Nephron (organoid): ENCODE data around the gene CP.
A peak's percentile ranks its signal among the peaks of the same experiment; 100 is the strongest.
"Not testable (repeated sequence)": the region's sequence is repeated elsewhere in the genome, so short reads cannot be mapped to it uniquely, and the experiment has no call there.

Experiments
- H3K27ac Mint-ChIP-seq, 3 experiments: 2 replicates each; pipeline ENCODE4 v1.8.0; 2020; ENCODE audit warnings: mixed read lengths in 3 of 3, mild to moderate bottlenecking in 2 of 3, moderate library complexity in 1 of 3
- H3K27me3 Mint-ChIP-seq: 2 replicates; pipeline ENCODE4 v1.8.0; 2021; ENCODE audit warnings: low read depth, mild to moderate bottlenecking, moderate library complexity, mixed read lengths
- H3K36me3 Mint-ChIP-seq: 2 replicates; pipeline ENCODE4 v1.8.0; 2020; ENCODE audit warnings: low read depth, mixed read lengths
- H3K4me1 Mint-ChIP-seq: 2 replicates; pipeline ENCODE4 v1.8.0; 2020; ENCODE audit warnings: mixed read lengths
- H3K4me3 Mint-ChIP-seq, 3 experiments: 2 replicates each; pipeline ENCODE4 v1.8.0; 2020; ENCODE audit warnings: mild to moderate bottlenecking in 3 of 3, mixed read lengths in 3 of 3, moderate library complexity in 2 of 3
- H3K9me3 Mint-ChIP-seq: 2 replicates; pipeline ENCODE4 v1.8.0; 2020; ENCODE audit warnings: mixed read lengths
- TF ChIP-seq, protein P1 (sequence below), 3 experiments: fragments of 200-600 bp; sonication (generic); IDR thresholded peaks; one replicate each; pipeline ENCODE4 v1.5.0; 2021; ENCODE audit warnings: antibody characterized with exemption in 3 of 3; ENCODE audit not compliant: unreplicated experiment in 3 of 3

CP gene

DNA sequence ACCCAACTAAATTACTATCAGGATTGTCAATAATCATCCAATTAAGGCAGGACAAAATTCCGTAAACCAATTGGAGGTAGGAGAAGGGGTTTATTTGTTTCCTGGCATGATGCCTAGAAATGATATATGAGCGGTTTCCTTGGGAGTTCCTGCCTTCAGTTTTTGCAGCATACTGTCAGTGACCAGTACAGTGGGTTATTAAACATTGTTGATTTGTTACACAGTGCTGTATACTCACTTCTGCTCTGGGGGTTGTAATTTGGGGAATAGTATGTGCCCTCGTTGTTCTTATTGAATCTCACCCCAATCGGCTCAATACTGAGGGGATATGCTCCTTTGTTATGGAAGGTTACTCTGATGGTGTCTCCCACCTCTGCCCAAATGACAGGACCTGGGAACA is 22.2 kb downstream of the CP start:
- no peak overlapping the region for H3K4me3 Mint-ChIP-seq
- H3K9me3 Mint-ChIP-seq, result no peaks in the 10 kb centered on the region
- H3K36me3 Mint-ChIP-seq, result no peaks in the 10 kb centered on the region
- H3K27me3 Mint-ChIP-seq, result peaks cover 19% of the 10 kb centered on the region
- peak overlapping the region in 2 of 3 experiments; percentile 13 to 68 for H3K27ac Mint-ChIP-seq
- TF ChIP-seq, protein P1, sequence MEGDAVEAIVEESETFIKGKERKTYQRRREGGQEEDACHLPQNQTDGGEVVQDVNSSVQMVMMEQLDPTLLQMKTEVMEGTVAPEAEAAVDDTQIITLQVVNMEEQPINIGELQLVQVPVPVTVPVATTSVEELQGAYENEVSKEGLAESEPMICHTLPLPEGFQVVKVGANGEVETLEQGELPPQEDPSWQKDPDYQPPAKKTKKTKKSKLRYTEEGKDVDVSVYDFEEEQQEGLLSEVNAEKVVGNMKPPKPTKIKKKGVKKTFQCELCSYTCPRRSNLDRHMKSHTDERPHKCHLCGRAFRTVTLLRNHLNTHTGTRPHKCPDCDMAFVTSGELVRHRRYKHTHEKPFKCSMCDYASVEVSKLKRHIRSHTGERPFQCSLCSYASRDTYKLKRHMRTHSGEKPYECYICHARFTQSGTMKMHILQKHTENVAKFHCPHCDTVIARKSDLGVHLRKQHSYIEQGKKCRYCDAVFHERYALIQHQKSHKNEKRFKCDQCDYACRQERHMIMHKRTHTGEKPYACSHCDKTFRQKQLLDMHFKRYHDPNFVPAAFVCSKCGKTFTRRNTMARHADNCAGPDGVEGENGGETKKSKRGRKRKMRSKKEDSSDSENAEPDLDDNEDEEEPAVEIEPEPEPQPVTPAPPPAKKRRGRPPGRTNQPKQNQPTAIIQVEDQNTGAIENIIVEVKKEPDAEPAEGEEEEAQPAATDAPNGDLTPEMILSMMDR (IDR thresholded peaks at IDR 0.05; ENCODE audit: unreplicated experiment in 3 of 3), result no peak
- H3K4me1 Mint-ChIP-seq, result peaks cover 18% of the 10 kb centered on the region

DNA sequence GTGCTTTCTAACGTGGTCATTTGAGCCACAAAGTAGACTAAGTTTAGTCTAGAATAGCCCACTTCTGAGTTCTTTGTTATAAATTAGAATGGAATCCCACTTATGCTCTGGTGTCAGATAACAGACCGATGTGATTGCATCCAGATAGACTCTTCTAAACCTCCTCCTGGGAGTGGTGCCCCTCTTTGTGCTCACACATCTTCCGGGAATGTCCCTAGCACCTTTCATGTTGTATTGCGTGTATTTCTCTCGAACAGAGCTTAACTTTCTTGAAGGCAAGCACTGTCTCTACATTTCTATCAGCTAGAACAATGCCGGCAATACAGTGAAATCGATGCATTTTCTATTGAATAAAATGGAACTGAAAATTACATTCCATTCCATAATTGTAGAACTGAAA is 23.0 kb downstream of the CP start:
- Mint-ChIP-seq H3K9me3 (no peaks in the 10 kb centered on the region), H3K36me3 (no peaks in the 10 kb centered on the region), H3K4me1 (peaks cover 18% of the 10 kb centered on the region), H3K27ac (no peak overlapping the region), H3K27me3 (peaks cover 19% of the 10 kb centered on the region), H3K4me3 (peak overlapping the region in 1 of 3 experiments; percentile 43)
- TF ChIP-seq, protein P1 (IDR thresholded peaks at IDR 0.05; ENCODE audit: unreplicated experiment in 3 of 3), result no peak

DNA sequence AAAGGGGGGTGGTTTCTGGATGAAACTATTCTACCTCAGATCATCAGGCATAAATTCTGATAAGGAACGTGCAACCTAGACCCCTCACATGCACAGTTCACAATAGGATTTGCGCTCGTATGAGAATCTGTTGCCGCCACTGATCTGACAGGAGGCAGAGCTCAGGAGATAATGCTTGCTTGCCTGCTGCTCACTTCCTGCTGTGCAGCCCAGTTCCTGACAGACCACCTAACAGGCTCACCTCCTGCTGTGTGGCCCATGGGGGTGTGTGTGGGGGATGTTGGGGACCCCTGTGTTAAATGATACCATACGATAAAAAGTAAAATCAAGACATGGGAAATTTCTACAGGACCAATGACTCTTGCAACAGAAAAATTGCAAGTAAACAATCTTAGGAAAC is 24.0 kb downstream of the CP start:
- Mint-ChIP-seq H3K4me1 (peaks cover 18% of the 10 kb centered on the region), H3K27ac (peak overlapping the region in 1 of 3 experiments; percentile 45), H3K27me3 (peaks cover 19% of the 10 kb centered on the region), H3K36me3 (no peaks in the 10 kb centered on the region), H3K9me3 (no peaks in the 10 kb centered on the region), H3K4me3 (peak overlapping the region; percentile 64 to 71 (median 66))
- TF ChIP-seq, protein P1 (IDR thresholded peaks at IDR 0.05; ENCODE audit: unreplicated experiment in 3 of 3), result no peak

DNA sequence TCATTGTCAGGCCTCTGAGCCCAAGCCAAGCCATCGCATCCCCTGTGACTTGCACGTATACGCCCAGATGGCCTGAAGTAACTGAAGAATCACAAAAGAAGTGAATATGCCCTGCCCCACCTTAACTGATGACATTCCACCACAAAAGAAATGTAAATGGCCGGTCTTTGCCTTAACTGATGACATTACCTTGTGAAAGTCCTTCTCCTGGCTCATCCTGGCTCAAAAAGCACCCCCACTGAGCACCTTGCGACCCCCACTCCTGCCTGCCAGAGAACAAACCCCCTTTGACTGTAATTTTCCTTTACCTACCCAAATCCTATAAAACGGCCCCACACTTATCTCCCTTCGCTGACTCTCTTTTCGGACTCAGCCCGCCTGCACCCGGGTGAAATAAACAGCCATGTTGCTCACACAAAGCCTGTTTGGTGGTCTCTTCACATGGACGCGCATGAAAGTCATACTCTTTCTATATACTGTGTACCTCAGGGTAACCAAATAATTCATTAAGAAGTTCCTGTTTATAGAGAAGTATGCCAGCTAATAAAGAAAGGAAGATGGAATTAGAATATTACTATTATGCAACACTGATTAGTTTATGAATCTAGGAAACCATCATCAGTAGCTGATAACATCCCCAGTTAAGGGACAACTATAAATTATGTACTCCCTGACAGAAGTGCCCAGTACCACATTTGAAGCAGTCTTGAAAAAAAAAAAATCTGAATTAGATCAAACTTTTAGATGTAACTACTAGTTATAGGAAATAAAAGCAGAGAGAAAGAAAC is 24.6 kb downstream of the CP start:
- H3K4me3 Mint-ChIP-seq, result peak overlapping the region; percentile 64 to 71 (median 66)
- peaks cover 18% of the 10 kb centered on the region for H3K4me1 Mint-ChIP-seq
- peak overlapping the region in 1 of 3 experiments; percentile 34 for H3K27ac Mint-ChIP-seq
- not testable (repeated sequence) for H3K36me3 Mint-ChIP-seq, H3K9me3 Mint-ChIP-seq
- H3K27me3 Mint-ChIP-seq, result peaks cover 19% of the 10 kb centered on the region

DNA sequence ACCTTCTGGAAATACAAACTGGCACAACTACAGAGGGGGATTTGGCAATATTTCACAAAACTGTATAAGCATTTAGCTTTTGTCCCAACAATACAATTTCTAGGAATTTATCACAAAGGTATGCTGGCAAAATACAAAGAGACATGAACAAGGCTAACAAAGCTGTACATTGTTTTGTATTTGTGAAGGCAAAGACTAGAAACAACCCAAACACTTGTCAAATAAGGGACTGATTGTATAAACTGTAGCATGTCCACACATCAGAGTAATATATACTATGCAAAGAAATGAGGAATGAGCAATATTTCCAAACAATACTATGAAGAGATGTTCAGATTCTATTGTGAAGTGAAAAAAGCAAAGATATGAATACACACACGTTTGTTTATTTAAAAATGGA is 26.4 kb downstream of the CP start:
- Mint-ChIP-seq H3K9me3 (no peaks in the 10 kb centered on the region), H3K36me3 (no peaks in the 10 kb centered on the region), H3K4me3 (no peak overlapping the region), H3K27ac (no peak overlapping the region), H3K27me3 (peaks cover 19% of the 10 kb centered on the region), H3K4me1 (peaks cover 18% of the 10 kb centered on the region)
- TF ChIP-seq, protein P1 (IDR thresholded peaks at IDR 0.05; ENCODE audit: unreplicated experiment in 3 of 3), result no peak

DNA sequence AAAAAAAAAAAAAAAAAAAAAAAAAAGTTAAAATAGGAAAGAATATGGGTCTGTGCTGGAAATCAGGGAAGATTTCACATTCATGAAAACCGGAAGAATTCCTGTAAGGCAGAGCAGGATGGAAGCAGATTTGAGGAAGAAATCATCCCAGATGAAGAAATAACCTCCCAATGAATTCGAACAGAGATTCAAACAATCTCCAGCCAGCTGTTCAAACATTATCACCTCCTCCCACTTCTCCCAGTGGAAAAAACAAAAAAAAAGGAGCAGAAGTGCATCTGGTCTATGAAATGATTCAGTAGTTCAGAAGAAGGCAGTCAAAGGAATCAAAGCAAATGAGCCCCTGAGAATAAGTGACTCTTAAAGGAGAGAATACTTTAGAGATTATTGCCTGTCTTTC is 33.1 kb downstream of the CP start:
- Mint-ChIP-seq H3K36me3 (no peaks in the 10 kb centered on the region), H3K4me3 (no peak overlapping the region), H3K27ac (peak overlapping the region in 1 of 3 experiments; percentile 29), H3K9me3 (no peaks in the 10 kb centered on the region), H3K27me3 (no peaks in the 10 kb centered on the region), H3K4me1 (no peaks in the 10 kb centered on the region)
- TF ChIP-seq, protein P1 (IDR thresholded peaks at IDR 0.05; ENCODE audit: unreplicated experiment in 3 of 3), result no peak
